GM12873 (cell line): ENCODE data around the gene MYO16.
A peak's percentile ranks its signal among the peaks of the same experiment; 100 is the strongest.

Experiments used
- TF ChIP-seq, protein P1 (sequence below): IDR thresholded peaks from 2 replicates; pipeline ENCODE4 v1.5.1; 2012; ENCODE audit warnings: low read depth, mild to moderate bottlenecking, moderate library complexity, low read length, control low read depth; ENCODE audit not compliant: insufficient read depth; ENCODE audit errors: missing control alignments

MYO16 gene

DNA sequence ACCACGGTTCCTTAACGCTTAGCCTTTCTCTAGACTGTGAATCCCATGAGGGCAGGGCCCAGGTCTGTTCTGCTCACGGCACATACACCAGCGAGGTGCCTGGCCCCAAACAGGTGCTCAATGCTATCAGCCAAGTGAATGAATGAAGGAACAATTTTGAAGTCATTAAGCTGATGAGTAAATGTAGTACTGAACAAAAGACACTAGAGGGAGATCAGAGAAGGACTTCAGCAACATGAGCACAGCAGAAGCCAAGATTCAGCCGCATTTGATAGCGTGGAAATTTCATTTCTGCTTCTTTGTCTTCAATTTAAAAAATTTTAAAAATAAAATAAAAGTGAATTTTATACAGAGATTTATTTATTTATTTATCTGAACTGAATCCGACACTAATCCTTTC, 20.1 kb upstream of the MYO16 start:
- TF ChIP-seq, protein P1, sequence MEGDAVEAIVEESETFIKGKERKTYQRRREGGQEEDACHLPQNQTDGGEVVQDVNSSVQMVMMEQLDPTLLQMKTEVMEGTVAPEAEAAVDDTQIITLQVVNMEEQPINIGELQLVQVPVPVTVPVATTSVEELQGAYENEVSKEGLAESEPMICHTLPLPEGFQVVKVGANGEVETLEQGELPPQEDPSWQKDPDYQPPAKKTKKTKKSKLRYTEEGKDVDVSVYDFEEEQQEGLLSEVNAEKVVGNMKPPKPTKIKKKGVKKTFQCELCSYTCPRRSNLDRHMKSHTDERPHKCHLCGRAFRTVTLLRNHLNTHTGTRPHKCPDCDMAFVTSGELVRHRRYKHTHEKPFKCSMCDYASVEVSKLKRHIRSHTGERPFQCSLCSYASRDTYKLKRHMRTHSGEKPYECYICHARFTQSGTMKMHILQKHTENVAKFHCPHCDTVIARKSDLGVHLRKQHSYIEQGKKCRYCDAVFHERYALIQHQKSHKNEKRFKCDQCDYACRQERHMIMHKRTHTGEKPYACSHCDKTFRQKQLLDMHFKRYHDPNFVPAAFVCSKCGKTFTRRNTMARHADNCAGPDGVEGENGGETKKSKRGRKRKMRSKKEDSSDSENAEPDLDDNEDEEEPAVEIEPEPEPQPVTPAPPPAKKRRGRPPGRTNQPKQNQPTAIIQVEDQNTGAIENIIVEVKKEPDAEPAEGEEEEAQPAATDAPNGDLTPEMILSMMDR = peak; percentile 37

DNA sequence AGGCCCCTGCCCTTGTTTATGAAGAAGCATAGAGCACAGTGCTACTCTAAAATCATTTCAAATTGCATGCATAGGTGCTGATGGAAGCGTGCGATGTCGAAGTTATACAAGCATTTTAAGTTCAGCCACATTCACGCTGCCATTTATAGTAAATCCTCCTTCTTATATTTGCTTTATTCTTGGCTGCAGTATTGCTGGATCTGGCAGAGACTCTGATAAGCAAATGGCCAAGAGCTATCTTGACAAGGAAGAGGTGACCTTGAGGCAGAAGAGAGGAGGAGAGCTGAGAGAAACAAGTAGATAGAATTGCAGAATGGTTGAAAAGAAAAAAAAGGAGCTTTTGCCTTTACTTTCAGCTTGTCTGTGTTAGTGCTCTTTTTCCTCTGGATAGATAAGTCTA, 18.9 kb upstream of the MYO16 start:
- TF ChIP-seq, protein P1 = no peak

DNA sequence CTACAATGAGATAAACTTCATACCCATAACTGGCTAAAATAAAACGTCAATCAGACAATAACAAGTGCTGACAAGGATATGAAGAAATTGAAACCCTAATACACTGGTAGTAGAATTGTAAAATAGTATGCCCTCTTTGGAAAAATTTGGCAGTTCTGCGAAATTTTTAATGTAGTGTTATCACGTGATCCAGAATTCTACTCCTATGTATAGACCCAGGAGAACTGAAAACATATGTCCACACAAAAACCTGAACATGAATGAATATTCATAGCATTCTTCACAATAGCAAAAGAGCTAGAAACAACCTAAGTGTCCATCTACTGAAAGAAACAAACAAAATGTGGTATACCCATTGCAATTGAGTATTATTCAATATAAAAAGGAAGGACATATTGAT, 14.2 kb upstream of the MYO16 start:
- TF ChIP-seq, protein P1 = no peak

DNA sequence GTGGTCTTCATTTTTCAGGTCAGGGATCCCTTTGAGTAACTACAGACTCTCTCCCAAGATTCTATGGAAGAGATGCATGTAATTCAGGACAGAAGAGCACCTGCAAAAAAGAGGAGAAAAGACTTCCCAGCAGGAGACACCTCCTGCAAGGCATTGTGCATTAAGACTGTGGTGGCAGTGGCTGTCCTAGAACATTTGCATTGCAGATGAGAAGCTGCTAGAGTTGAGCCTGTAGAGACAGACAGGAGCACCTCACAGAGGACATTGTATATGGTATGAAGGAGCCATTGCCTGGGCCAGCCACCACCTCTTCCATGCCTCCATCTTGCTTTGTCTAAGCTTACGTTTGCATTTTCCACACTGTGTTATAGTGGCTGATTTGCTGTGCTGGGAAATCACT, 11.2 kb upstream of the MYO16 start:
- TF ChIP-seq, protein P1 = no peak

DNA sequence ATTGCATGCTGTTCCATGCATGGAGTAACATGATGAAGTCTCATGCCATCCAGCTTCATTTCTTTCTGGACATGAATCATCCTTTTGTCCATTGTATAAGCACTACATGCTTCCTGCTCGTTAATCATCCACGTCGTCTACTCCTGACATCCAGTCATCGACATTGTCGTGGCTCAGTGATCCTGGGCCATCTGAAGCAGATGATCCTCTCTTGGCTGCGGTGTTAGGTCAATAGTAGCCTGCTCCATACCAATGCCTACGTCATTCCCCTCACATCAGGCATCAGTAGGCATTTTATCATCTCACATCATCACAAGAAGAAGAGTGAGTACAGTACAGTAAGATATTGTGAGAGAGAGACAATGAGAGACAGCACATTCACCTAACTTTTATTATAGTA, 7.9 kb upstream of the MYO16 start:
- TF ChIP-seq, protein P1 = no peak

DNA sequence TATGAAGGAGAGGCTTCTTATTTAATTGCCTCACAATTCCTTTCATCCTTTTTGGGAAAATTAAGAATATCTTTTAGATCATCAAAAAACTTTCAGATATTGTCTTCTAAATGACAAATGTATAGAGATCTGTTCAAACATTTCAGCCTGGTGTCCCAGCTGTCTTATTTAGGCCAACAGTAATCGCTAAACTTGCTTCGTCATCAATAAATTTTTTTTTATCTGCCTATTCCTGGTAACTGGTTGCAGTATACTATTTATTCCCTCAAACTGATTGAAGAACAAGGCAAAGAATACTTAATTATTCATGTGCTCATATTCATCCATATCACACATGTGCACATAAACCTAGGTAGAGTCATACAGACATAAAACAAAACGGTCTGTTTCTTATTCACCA, 5.3 kb upstream of the MYO16 start:
- TF ChIP-seq, protein P1 = no peak

DNA sequence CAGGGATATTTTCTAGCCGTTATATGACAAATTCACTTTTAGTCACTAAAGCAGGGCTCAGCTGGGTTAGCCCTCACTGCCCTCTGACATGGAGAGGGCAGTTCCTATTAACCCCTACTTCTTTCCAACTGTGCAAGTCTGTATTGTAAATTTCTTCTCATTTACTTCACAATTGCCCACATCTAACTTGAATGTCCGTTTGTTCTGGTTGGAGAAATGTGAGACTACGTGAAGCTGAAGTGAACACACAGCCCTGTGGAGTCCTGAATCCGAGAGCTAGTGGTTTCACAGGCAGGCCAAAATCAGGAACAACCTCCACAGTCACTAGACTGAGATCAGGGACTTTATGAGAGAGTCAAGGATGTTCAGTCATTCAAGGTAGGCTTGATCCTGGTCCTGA, 4.4 kb upstream of the MYO16 start:
- TF ChIP-seq, protein P1 = no peak
